C4-2B (cell line): Measurements from ENCODE around the gene GSS.

ENCODE experiments used
- ZFX ChIP-seq: fragments of 450-650 bp; IDR thresholded peaks from 2 replicates; pipeline ENCODE4 v1.6.1; 2017
- TF ChIP-seq, protein P1 (sequence below): fragments of 450-650 bp; conservative IDR thresholded peaks from 2 replicates; pipeline ENCODE4 v1.5.1; 2017; ENCODE audit warnings: mild to moderate bottlenecking

DNA sequence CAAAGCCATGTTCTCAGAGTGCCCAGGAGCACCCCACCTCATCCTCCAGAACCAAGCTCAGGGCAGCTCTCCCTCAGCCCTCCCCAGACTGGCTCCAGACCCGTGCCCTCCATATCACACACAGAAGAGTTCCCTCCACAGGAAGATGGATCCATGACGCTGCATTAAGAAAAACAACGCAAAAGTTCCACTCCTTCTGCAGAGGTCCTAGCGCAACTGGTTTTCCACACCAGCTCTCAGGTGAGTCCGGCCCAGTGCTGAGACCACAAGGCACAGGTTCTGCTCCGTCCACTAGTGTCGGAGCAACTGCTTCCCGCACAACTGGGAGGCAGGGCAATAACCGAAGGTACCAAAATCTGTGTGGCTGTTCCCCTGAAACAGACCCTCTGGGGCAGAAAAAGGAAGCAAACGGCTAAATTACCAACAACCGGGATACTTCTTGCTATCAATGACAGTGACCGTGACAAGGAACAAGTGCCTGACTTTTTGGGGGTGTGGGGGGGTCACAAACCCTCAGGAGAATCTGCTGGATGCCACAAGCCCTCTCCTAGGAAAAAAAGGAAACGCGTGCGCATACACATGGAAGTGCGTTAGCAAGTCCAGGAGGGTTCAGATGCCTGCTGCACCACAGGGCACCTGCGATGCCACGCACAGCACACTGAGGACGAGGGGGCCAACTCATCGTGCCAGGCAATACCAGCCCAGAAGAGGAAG is 49.3 kb upstream of the GSS start:
- TF ChIP-seq, protein P1, sequence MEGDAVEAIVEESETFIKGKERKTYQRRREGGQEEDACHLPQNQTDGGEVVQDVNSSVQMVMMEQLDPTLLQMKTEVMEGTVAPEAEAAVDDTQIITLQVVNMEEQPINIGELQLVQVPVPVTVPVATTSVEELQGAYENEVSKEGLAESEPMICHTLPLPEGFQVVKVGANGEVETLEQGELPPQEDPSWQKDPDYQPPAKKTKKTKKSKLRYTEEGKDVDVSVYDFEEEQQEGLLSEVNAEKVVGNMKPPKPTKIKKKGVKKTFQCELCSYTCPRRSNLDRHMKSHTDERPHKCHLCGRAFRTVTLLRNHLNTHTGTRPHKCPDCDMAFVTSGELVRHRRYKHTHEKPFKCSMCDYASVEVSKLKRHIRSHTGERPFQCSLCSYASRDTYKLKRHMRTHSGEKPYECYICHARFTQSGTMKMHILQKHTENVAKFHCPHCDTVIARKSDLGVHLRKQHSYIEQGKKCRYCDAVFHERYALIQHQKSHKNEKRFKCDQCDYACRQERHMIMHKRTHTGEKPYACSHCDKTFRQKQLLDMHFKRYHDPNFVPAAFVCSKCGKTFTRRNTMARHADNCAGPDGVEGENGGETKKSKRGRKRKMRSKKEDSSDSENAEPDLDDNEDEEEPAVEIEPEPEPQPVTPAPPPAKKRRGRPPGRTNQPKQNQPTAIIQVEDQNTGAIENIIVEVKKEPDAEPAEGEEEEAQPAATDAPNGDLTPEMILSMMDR, result no peak
- TF ChIP-seq ZFX, result no peak
